SH-SY5Y (cell line): Measurements from ENCODE around the gene ACOT7.

Experiments used
- GATA2 ChIP-seq: IDR thresholded peaks from 2 replicates; pipeline ENCODE4 v1.6.1; 2011; ENCODE audit warnings: mild to moderate bottlenecking, low read depth, low read length
- GATA3 ChIP-seq: IDR thresholded peaks from 2 replicates; pipeline ENCODE4 v1.6.1; 2011; ENCODE audit warnings: low read depth, mild to moderate bottlenecking, low read length, moderate library complexity

Gene ACOT7

DNA sequence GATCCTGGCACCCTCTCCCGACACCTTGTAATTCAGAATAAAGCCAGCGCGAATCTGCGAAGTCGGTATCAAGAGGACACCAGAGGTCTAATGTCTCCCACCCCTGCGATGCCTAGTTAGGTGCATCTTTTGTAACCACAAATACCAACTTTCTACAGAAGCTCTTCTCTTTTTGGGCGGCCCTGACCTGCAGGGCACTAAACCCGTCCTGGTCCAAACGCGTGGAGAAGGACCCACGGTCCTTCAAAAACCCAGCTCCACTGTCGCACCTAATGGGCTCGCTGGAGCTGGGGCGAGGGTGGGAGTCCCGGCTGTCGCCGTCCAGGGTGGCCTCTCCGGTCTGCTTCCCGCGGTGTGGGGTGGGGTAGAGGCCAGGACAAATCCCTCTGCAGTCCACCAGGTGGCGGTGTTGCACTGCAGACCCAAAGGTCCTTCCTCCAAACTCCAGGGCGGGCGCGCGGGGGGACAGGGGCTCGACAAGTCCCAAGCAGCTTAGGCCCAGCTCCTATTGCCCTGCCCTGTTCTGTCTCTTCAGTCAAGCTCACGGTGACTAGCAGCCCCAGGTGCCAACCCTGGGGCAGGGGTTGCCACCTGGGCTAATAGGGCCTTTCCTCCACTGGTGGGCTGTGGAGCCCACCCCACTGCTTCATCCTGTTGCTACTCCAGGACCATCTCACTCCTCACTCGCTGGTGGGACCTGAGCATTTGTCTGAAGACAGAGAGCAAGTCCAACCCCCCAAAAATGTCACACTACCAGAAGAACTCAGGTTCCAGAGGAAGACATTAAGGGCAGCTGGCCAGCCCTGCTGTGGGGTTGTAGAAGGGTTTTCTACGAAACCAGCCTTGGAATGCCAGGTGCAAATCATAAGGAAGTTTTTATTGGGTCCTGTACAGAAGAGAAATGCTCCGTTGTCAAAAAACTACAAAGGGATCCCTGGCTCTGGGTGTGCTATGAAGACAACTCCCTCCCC lies 146.8 kb downstream of the ACOT7 start:
- TF ChIP-seq GATA2 (no peak), GATA3 (no peak)

DNA sequence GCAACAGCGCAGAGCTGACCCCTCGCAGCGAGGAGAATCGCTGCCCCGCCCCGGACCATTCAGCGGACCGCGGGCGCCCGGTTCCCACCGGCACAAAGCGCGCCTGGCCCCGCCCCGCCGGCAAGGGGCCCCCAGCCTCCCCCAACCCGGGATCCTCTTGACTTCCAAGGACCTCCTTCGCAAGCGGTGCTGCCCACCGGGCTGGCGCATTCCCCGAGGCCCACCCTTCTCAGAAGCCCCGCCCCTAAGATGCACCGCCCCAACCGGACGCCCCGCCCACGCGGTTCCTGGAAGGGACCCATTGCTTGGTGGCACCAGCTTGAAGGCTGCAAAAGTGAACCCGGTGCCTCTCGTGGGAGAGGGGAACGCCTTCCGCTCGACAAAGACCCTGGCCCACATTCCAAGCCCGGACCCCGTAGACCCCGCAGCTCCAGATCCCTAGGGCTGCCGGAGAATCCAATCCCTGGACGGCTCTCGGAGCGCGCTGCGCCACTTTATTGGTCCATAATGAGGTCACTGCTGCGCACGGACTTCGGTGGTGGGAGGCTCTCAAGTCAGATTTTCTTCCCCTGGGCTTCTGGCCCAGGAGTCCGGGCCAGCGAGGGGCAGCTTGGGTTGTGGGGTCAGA lies 147.6 kb downstream of the ACOT7 start:
- TF ChIP-seq GATA3 (no peak), GATA2 (no peak)

DNA sequence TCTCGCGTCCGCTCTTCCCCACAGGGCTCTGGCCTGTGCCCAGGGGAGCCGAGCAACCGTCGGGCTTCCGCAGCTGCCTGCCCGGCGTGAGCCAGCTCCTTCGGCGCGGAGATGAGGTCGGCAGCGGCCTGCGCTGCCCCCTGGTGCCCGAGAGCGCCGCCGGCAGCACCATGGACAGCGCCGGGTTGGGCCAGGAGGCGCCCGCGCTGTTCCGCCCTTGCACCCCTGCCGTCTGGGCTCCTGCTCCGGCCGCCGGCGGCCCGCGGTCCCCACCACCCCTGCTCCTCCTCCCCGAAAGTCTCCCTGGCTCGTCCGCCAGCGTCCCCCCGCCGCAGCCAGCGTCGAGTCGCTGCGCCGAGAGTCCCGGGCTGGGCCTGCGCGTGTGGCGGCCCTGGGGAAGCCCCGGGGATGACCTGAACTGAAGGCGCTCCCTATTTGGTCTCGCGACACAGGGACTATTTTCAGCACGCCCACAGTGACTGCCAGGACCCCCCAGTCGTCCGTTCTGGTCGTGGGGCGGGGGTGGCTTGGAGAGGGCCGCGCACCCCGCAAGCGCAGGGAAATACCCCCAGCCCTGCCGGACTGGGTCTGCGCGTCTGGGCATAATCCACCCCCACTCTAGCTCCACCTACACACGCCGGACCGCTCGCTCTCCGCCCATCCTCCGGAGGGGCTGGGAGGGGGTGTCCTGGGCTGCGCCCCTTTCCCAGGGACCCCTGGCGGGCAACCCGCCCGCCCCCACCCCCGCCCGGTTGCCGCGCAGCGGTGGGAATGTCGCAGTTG lies 148.3 kb downstream of the ACOT7 start:
- TF ChIP-seq GATA3, result no peak
- TF ChIP-seq GATA2, result no peak

DNA sequence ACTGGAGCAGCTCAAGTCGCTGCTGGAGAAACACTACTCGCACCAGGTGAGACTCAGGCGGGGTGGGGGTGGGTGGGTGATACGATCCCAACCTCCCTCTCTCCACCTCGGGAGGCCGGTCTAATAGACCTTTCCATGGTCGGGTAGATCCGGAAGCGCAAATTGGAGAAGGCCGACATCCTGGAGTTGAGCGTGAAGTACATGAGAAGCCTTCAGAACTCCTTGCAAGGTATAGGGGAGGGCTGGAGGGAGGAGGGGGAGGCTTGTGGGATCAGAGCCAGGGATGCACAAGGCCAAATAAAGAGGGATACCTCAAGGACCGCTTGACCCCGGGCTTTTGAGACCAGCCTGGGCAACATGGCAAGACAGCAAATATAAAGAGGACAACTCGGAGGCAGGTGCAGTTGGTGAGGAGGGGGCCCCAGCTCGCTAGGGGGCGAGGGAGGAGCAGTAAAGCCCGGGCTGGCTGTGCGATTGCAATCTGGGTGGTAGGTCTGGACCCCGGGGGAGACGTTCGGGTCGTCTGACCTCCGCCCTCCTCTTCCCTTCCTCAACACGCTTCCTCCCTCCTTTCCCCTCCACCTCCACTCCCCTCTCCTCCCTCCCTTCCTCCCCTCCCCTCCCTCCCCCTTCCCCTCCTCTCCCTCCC lies 149.0 kb downstream of the ACOT7 start:
- TF ChIP-seq GATA2, result peak; percentile 43; the same call in 1 of the 2 replicates
- TF ChIP-seq GATA3, result no peak

DNA sequence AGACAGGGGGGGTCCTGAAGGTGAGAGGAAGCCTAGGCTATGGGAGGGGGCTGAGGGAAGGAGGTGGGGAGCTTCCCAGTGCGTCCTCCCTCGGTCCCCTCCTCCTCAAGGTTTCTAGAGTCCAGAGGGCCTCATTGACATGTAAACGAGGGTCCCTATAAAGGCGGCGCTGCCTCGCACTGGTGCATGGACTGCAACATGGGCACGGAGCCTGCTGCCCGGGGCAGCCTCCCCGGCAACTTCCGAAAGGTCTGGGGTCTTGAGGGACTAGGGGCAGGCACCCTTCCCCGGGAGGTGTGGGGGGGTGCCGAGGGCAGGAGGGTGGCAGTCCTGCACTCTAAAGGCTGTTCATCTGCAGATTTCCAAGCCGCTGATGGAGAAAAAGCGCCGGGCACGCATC lies 149.6 kb downstream of the ACOT7 start, which contains the start of gene HES3:
TSS of gene HES3 (plus strand) at position 187 of the 400 bp plus-strand sequence. CDS start at position 374, 187 bp downstream.
- TF ChIP-seq GATA3, result no peak
- no peak for TF ChIP-seq GATA2

DNA sequence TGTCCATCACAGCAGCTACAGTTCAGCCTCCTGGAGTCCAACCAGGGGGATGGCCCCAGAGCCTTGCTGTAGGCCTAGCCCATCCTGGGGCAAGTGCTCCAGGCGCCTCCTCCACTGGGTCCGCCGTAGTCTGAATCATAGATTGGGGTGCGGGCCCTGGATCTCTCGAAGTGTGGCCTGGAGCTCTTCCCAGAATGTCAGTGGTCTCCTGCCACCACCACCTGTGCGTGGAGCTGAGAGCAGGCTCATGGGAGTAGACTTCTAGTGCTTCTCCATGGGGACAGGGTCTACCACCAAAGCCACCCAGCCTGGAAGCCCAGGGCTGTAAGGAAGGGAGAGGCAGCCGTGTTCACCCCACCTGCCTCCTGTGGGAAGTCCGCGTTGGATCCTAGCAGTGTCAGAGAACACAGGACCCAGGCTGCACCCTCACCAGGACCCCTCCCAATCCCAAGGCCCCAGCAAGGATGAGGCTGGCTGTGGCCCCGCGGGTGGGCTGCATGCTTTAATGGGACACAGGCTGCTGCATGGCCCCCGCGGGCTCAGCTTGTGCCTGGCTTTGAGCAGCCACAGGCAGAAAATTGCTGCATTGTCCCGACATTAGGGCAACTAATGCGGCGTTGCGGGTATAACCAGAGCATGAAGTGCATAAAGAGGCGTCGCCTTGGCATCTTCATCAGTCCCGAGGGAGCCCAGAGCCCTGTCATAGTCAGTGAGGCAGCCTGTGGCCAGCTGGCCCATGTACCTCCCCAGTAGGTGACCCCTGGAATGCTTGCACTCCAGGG lies 150.3 kb downstream of the ACOT7 start:
- TF ChIP-seq GATA3 (no peak), GATA2 (no peak)

DNA sequence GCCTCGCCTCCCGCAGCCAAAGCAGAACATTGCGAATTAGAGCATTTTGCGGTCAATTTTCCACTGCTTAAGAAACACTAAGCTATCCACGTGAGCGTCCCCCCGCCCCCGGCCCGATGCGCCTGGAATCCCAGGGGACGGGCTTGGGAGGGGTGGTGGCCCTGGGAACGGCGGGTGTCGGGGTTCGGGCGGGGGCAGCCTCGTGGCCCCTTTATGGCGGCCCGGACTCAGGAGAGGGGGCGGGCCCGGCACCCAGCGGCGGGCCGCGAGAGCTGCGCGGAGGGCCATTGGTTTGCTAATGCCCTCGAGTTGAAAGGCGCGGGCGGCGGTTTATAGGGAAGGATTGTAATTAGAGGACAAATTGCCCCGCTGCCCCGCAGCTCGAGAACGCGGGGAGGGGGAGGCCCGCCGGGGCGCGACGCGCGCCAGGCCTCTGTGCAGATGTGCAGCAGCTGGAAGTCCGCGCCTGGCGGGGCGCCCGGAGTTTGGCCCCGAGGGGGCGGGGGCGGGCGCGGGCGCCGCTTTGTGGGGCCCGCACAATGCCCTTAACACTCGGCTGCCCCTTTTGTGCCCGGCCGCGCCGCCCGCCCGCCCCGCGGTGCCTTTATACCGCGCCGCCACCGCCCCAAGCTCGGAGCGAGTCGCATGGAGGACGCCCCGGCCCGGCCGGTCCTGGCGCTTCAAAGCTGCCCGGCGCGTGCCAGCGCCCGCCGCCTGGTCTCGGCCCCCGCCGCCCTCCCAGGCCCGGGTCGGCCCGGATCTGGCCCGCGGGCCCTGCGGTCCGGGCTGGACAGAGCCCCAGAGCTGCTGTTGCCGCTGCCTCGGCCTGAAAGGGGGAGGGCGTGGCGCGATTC lies 151.5 kb downstream of the ACOT7 start:
- no peak for TF ChIP-seq GATA2
- TF ChIP-seq GATA3, result no peak

DNA sequence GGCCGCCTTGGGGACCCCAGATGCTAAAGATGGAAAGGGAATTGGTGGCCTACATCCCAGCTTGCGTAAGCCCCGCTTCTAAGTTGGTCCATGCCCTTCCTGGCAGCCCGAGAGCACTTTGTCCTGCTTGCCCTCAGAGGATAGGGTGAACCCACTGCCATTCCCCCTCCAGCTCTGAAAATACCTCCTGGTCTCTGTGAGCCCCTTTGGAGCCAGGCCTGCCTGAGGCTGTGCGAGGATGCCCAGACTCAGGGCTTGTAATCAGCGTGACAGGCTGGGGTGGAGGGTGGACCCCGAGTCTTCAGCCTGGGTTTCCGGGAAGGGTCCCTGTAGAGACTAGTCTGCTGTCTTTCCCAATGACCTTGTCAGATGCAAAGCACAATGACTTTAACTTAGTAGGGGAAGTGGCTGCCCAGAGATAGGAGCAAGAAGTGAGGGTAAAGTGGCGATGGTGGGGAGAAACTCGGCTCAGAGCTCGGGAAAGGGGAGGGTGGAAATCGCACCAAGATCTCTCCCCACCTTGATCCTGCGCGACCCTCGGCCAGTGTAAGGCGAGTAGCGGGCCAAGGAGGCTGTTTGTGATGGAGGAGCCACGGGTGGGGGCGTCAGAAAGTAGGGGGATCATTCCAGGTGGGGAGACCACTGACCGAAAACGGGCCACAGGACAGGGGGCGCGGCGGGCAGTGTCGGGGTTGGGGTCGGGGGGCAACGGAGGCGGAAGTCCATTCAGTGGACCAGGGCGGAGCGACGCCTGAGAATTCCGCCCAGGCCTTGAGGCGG lies 152.3 kb downstream of the ACOT7 start:
- TF ChIP-seq GATA2, result no peak
- no peak for TF ChIP-seq GATA3

DNA sequence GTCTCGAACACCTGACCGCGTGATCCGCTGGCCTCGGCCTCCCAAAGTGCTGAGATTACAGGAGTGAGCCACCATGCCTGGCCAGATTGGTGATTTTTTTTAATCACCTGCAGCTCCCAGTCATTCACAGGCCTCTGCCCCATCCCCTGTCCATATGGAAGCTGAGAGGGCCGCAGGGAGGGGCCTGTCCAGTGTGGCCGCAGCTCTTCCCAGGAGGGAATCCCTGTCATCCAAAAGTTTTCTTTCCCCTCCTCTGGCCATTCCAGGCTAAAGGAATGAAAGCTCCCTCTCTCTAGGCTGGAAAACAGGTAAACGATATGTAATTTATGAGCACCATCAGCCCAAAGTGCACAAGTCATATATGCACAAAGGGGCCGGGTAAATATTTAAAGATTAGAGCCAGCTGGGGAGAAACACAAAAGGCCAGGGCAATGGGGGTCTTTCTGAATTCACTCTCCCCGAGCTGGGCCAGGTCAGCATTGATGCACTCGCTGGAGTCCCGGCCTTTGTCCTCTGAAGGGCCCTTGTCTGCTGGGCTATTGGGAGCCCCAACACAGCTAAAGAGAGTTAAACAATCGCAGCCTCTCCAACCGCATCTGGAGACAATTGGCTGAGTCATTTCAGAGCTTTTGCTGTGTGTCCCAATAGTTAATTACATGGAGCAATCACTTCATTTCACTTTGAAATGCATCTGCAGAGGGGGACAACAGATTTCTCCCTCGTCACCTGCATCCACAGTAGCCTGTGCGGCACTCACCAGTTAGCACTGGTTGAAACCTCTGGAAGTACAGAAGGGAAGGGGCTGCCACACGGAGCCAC lies 153.4 kb downstream of the ACOT7 start:
- TF ChIP-seq GATA2 (no peak), GATA3 (no peak)

DNA sequence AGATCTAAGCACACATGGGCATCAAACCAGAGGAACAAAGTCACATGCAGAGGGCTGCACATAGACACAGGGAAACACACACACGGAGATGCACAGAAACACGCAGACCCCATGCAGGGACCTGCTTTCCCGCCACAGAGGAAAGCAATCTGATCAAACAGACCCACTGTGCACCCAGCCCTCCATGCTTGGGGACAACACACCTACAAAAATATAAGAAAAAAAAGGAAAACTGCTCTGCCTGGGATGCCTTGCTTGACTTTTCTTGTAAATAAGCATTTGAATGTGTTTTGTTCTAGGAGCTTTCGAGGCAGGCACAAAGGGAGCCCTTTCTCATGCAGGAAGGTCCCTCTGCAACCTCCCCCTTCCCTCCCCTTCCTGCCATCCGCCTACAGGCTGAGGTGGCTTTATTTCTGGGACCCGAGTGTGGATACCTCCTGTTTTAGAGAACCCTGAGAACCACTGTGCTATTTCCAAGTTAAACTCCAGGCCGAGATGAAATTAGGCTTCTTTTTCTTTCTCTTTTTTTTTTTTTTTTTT lies 154.3 kb downstream of the ACOT7 start:
- TF ChIP-seq GATA2 (no peak), GATA3 (no peak)

DNA sequence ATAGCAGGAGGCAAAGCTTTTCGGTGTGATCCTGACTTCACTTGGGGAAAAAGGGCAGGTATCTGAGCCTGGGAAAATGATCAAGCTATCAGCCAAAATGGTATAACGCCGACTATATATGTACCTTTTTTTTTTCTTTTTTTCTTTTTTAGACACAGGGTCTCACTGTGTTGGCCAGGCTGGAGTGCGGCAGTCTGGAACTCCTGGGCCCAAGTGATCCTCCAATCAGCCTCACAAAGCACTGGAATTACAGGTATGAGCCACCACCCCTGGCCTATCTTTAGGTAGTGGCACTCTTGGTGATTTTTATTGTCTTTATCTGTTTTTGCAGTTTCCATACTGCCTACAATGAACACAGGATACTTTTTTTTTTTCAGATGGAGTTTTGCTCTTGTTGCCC lies 156.5 kb downstream of the ACOT7 start:
- TF ChIP-seq GATA2 (no peak), GATA3 (no peak)
